ENCODE measurements around the gene NEU2.

Gene NEU2

DNA sequence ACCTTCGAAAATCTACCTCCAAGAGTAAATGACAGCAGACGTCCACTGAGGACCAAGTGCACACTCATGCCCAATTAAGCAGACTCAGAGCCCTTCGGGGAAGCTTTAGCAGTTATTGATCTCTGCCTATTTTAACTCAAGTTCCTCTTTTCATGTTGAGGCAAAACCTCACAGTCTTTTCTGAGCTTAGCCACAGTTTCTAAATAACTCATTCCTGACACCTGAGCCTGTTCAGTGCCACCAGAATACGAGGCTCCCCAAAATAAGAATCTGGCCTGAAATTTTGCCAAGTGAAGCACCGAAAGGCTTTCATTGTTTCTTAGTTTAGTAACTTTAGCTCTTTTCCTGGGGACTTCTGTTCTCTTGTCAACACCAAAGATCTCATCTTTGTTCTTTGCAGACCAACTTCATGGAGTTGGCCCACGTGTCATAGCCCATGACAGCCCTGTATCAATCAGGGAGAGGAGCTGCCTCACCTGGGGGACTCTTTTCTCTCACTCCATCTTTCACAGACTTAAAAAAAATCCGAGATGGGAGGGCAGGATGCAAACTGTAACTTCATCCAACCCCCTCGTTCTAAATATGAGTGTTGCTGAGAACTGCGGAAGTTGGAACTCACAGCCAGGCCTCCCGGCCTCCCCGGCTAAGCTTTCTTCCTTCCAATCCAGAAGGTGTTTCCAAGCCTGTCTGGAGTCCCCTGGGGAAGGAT lies 49.9 kb downstream of the NEU2 start:
- TF ChIP-seq, protein P1, sequence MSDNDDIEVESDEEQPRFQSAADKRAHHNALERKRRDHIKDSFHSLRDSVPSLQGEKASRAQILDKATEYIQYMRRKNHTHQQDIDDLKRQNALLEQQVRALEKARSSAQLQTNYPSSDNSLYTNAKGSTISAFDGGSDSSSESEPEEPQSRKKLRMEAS (IDR thresholded peaks at IDR 0.05; ENCODE audit: low read depth, low read length): 0 out of 2 replicates have a peak, but pooled peaks have one; percentile 14
- TF ChIP-seq POLR2A (IDR thresholded peaks at IDR 0.05; ENCODE audit: extremely low read depth, insufficient read length): no peak
- peak; percentile 77 for DNase-seq (ENCODE audit: low read depth)
- no peak overlapping the region for H3K4me3 ChIP-seq (ENCODE audit: low read depth, low read length)

DNA sequence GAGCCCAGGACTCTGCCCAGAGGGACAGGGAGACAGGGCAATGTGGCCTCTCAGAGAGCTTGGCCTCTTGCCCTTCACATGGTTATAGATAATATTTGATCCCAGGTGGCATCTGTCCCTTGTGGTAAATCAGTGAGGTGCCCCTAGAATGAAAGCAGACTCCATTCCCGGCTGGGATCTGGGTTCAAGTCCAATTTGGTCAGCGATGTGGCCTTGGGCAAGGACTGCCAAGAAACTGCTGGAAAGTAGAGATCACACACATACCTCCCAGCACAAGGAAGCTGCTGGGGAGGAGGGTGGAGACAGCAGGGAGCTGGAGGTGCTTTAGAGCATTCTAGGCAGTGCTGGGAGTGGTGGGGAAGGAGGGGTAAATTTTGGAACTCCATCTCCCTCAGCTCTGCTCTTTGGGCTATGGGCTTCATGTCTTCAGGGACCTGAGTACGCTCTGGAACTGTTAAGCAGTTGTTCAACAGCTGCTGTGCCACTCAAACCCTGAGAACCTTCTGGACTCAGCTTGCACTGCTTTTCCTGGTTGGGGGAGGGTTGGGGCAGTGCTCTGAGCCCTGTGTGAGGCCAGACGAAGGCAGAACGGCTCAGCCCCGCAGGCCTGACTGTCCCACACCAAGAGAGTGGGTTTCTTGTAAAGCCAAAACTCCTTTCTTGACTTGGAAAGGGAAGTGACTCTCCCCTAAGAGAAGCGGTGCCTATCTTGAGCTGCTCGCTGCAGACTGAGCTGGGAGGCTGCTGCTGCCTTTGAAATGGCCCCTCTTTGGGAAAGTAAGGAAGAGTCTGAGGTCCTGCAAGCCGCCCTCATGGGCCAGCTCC lies 50.7 kb downstream of the NEU2 start:
- TF ChIP-seq POLR2A (IDR thresholded peaks at IDR 0.05; ENCODE audit: extremely low read depth, insufficient read length): peak; percentile 41
- no peak for TF ChIP-seq MYC (IDR thresholded peaks at IDR 0.05; ENCODE audit: low read depth, low read length)
- TF ChIP-seq, protein P2, sequence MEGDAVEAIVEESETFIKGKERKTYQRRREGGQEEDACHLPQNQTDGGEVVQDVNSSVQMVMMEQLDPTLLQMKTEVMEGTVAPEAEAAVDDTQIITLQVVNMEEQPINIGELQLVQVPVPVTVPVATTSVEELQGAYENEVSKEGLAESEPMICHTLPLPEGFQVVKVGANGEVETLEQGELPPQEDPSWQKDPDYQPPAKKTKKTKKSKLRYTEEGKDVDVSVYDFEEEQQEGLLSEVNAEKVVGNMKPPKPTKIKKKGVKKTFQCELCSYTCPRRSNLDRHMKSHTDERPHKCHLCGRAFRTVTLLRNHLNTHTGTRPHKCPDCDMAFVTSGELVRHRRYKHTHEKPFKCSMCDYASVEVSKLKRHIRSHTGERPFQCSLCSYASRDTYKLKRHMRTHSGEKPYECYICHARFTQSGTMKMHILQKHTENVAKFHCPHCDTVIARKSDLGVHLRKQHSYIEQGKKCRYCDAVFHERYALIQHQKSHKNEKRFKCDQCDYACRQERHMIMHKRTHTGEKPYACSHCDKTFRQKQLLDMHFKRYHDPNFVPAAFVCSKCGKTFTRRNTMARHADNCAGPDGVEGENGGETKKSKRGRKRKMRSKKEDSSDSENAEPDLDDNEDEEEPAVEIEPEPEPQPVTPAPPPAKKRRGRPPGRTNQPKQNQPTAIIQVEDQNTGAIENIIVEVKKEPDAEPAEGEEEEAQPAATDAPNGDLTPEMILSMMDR (IDR thresholded peaks at IDR 0.05; ENCODE audit: low read depth, low read length): no peak
- TF ChIP-seq, protein P1 (IDR thresholded peaks at IDR 0.05; ENCODE audit: low read depth, low read length): peak; percentile 24; the same call in 1 of the 2 replicates
- DNase-seq (ENCODE audit: low read depth): peak; percentile 91
- H3K4me3 ChIP-seq (ENCODE audit: low read depth, low read length): peak overlapping the region; percentile 33

DNA sequence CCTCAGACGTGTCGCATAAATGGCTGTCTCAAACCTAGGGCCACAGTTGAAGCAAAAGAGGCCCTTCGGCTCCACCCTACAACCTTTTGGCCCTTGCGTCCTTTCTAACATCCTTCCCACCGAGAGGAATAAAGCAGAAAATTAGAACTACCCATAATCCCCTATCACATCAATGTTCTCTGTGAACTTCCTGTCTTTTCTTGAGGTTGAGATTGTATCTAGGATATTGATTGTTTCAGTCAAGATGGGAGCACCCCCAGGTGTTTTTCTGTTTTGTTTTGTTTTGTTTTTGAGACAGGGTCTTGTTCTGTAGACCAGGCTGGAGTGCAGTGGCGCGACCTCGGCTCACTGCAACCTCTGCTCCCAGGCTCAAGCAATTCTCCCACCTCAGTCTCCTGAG lies 51.3 kb downstream of the NEU2 start:
- DNase-seq (ENCODE audit: low read depth): no peak
- TF ChIP-seq POLR2A (IDR thresholded peaks at IDR 0.05; ENCODE audit: extremely low read depth, insufficient read length): no peak
- H3K4me3 ChIP-seq (ENCODE audit: low read depth, low read length): peak overlapping the region; percentile 33

DNA sequence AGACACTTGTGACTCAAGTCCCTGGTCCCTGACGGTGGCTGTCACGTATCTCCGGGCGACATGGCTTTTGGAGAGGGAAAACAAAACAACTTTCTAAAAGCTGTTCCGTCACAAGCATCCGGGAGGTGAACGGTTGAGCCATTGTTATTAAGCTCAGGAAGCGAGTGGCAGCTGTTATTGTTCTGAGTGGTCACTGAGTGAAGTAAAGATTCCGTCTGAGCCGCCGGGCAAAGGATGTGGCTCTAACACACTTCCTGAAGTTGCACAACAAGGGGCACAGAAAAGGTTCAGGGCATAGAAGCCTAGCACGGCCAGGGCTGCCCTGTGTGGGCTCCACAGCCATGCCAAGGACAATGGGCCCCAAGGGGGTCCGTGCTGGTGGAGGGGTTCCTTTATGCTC lies 52.0 kb downstream of the NEU2 start:
- H3K4me3 ChIP-seq (ENCODE audit: low read depth, low read length): peak overlapping the region; percentile 33
- TF ChIP-seq, protein P2 (IDR thresholded peaks at IDR 0.05; ENCODE audit: low read depth, low read length): no peak
- peak; percentile 76 for TF ChIP-seq MYC (IDR thresholded peaks at IDR 0.05; ENCODE audit: low read depth, low read length)
- TF ChIP-seq, protein P1 (IDR thresholded peaks at IDR 0.05; ENCODE audit: low read depth, low read length): 0 out of 2 replicates have a peak, but pooled peaks have one; percentile 35
- TF ChIP-seq POLR2A (IDR thresholded peaks at IDR 0.05; ENCODE audit: extremely low read depth, insufficient read length): no peak
- DNase-seq (ENCODE audit: low read depth): peak; percentile 98

Measured in NB4 (cell line).